Trophoblast cell (in vitro differentiated cells and primary cell): ENCODE results near the gene TDRD6. TPM values are rescaled to one million over a fixed set of nuclear protein-coding genes. Genes with fewer than 3 reads are reported as not detected.

Source experiments
- DNase-seq, 2 donors: peaks; one replicate each; pipeline ENCODE4 v3.0.0-alpha.2; 2016
- H2AFZ ChIP-seq: 2 replicates; pipeline ENCODE4 v1.6.1; 2013; ENCODE audit warnings: low read length, moderate library complexity, mild to moderate bottlenecking; ENCODE audit not compliant: insufficient read depth, poor library complexity
- H2AK5ac ChIP-seq: 2 replicates; pipeline ENCODE4 v1.6.1; 2013; ENCODE audit warnings: mild to moderate bottlenecking, low read length
- H2BK120ac ChIP-seq: 2 replicates; pipeline ENCODE4 v1.6.1; 2013; ENCODE audit warnings: low read length, mild to moderate bottlenecking, moderate library complexity; ENCODE audit not compliant: insufficient read depth, poor library complexity
- H2BK12ac ChIP-seq: 2 replicates; pipeline ENCODE4 v1.6.1; 2013; ENCODE audit warnings: mild to moderate bottlenecking, low read length, moderate library complexity
- H2BK5ac ChIP-seq: 2 replicates; pipeline ENCODE4 v1.6.1; 2013; ENCODE audit warnings: low read length, low read depth, moderate library complexity, mild to moderate bottlenecking; ENCODE audit not compliant: poor library complexity
- H3K14ac ChIP-seq: 2 replicates; pipeline ENCODE4 v1.6.1; 2013; ENCODE audit warnings: mild to moderate bottlenecking, low read length
- H3K18ac ChIP-seq: 2 replicates; pipeline ENCODE4 v1.6.1; 2013; ENCODE audit warnings: mild to moderate bottlenecking, low read length
- H3K23ac ChIP-seq: 2 replicates; pipeline ENCODE4 v1.6.1; 2013; ENCODE audit warnings: low read length
- H3K27ac ChIP-seq: 2 replicates; pipeline ENCODE4 v1.5.1; 2013; ENCODE audit warnings: low read depth, mild to moderate bottlenecking, inconsistent platforms, low read length, moderate library complexity
- H3K27me3 ChIP-seq: 2 replicates; pipeline ENCODE4 v1.6.1; 2013; ENCODE audit warnings: inconsistent platforms, mild to moderate bottlenecking, low read length, moderate library complexity; ENCODE audit not compliant: insufficient read depth
- H3K36me3 ChIP-seq, 2 experiments: 1 replicate in 1 of 2; 2 replicates in 1 of 2; pipeline ENCODE4 v1.6.1; 2013; ENCODE audit warnings: low read length in 2 of 2, mild to moderate bottlenecking in 2 of 2, moderate library complexity in 1 of 2; ENCODE audit not compliant: insufficient read depth in 2 of 2, control insufficient read depth in 1 of 2
- H3K4ac ChIP-seq: 2 replicates; pipeline ENCODE4 v1.6.1; 2013; ENCODE audit warnings: low read depth, mild to moderate bottlenecking, low read length, moderate library complexity
- H3K4me1 ChIP-seq, 2 experiments: 1 replicate in 1 of 2; 2 replicates in 1 of 2; pipeline ENCODE4 v1.6.1; 2013; ENCODE audit warnings: low read length in 2 of 2, mild to moderate bottlenecking in 2 of 2, moderate library complexity in 1 of 2; ENCODE audit not compliant: insufficient read depth in 2 of 2, control insufficient read depth in 1 of 2
- H3K4me2 ChIP-seq: 2 replicates; pipeline ENCODE4 v1.6.1; 2013; ENCODE audit warnings: inconsistent platforms, mild to moderate bottlenecking, low read length, moderate library complexity
- H3K4me3 ChIP-seq: 2 replicates; pipeline ENCODE4 v1.5.1; 2013; ENCODE audit warnings: mild to moderate bottlenecking, low read depth, low read length, inconsistent platforms
- H3K79me1 ChIP-seq: one replicate; pipeline ENCODE4 v1.6.1; 2013; ENCODE audit warnings: low read length
- H3K79me2 ChIP-seq: 2 replicates; pipeline ENCODE4 v1.6.1; 2013; ENCODE audit warnings: low read length, mild to moderate bottlenecking; ENCODE audit not compliant: control insufficient read depth, insufficient read depth, poor library complexity
- H3K9ac ChIP-seq: 2 replicates; pipeline ENCODE4 v1.6.1; 2013; ENCODE audit warnings: mild to moderate bottlenecking, low read length
- H3K9me3 ChIP-seq: 2 replicates; pipeline ENCODE4 v1.6.1; 2013; ENCODE audit warnings: low read depth, mild to moderate bottlenecking, control low read depth, inconsistent platforms, low read length; ENCODE audit not compliant: insufficient read depth
- H4K12ac ChIP-seq: 2 replicates; pipeline ENCODE4 v1.6.1; 2013; ENCODE audit warnings: low read depth, mild to moderate bottlenecking, low read length, moderate library complexity
- H4K8ac ChIP-seq: 2 replicates; pipeline ENCODE4 v1.6.1; 2013; ENCODE audit warnings: low read depth, mild to moderate bottlenecking, low read length, moderate library complexity
- H4K91ac ChIP-seq: one replicate; pipeline ENCODE4 v1.6.1; 2013; ENCODE audit warnings: low read depth, mild to moderate bottlenecking, low read length, moderate library complexity
- WGBS: extraction: QIAGEN DNeasy Blood & Tissue Kit; methylation state at CpG from one replicate; pipeline ENCODE4 v1.1.7; 2013; ENCODE audit warnings: missing lambda C conversion rate; ENCODE audit not compliant: insufficient read length, insufficient coverage; ENCODE audit errors: extremely low coverage; 5-methylcytosine and 5-hydroxymethylcytosine counted together
- polyA plus RNA-seq: library from polyadenylated mRNA; stranded (reverse); fragments of 200-250 nt; gene quantifications from 2 replicates; pipeline ENCODE4 v1.2.3, GENCODE V29; 2013

The TDRD6 gene, protein sequence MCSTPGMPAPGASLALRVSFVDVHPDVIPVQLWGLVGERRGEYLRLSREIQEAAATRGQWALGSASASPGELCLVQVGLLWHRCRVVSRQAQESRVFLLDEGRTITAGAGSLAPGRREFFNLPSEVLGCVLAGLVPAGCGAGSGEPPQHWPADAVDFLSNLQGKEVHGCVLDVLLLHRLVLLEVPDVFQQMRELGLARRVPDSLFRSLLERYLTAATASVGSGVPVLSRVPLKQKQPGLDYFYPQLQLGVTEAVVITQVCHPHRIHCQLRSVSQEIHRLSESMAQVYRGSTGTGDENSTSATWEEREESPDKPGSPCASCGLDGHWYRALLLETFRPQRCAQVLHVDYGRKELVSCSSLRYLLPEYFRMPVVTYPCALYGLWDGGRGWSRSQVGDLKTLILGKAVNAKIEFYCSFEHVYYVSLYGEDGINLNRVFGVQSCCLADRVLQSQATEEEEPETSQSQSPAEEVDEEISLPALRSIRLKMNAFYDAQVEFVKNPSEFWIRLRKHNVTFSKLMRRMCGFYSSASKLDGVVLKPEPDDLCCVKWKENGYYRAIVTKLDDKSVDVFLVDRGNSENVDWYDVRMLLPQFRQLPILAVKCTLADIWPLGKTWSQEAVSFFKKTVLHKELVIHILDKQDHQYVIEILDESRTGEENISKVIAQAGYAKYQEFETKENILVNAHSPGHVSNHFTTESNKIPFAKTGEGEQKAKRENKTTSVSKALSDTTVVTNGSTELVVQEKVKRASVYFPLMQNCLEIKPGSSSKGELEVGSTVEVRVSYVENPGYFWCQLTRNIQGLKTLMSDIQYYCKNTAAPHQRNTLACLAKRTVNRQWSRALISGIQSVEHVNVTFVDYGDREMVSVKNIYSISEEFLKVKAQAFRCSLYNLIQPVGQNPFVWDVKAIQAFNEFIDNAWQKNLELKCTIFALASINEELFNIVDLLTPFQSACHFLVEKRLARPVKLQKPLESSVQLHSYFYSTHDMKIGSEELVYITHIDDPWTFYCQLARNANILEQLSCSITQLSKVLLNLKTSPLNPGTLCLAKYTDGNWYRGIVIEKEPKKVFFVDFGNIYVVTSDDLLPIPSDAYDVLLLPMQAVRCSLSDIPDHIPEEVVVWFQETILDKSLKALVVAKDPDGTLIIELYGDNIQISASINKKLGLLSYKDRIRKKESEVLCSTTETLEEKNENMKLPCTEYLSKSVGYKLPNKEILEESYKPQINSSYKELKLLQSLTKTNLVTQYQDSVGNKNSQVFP (N-terminal part only)
- polyA plus RNA-seq, result 0.01 TPM in 1 of 2 replicates, not detected in the other

DNA sequence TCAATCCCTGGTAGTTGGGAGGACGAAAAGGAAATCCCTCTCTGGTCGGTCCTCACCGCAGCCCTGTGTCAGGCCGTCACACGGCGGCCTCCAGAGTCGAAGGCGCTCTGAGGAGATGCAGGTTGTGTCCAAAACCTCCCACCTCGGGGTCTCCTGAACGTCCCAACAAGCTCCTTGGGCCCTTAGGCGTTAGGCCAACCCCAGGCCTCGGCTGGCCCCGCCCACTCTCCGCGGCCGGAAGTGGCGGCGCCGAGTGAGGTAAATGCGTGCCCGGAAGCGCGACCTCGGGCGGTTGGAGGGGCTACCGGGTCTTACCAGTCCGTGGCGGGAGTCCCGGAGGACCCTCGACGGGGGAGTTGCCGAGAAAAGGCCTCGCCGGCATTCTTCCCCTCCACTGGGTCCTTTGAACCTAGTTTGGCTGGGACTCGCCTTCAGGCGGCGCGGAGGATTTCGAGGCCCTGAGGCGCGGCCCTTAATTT lies at the start of gene TDRD6:
Gene TDRD6, plus strand, starts transcription at position 267 of the 479 bp plus-strand sequence. CDS start 244 bp downstream, outside the sequence.
- H3K36me3 ChIP-seq, result no peaks in the 10 kb centered on the region
- H3K23ac ChIP-seq, result no peak within 1 kb of the TSS
- H3K9ac ChIP-seq, result no peak within 1 kb of the TSS
- no peak within 1 kb of the TSS for H2BK120ac ChIP-seq
- H4K91ac ChIP-seq, result no peak within 1 kb of the TSS
- WGBS, result no CpG with 5 or more reads among the region's 41 CpGs
- no peaks in the 10 kb centered on the region for H3K4me1 ChIP-seq
- no peaks in the 10 kb centered on the region for H3K79me2 ChIP-seq
- no peak within 1 kb of the TSS for H3K4ac ChIP-seq
- no peak within 1 kb of the TSS for H3K4me3 ChIP-seq
- no peak within 1 kb of the TSS for H3K18ac ChIP-seq
- no peak within 1 kb of the TSS for H4K12ac ChIP-seq
- no peak for DNase-seq
- H3K27ac ChIP-seq, result no peak within 1 kb of the TSS
- H3K14ac ChIP-seq, result no peak within 1 kb of the TSS
- no peaks in the 10 kb centered on the region for H3K9me3 ChIP-seq
- H2AK5ac ChIP-seq, result no peak within 1 kb of the TSS
- H2BK5ac ChIP-seq, result no peak within 1 kb of the TSS
- no peak within 1 kb of the TSS for H3K4me2 ChIP-seq
- no peak within 1 kb of the TSS for H4K8ac ChIP-seq
- H2BK12ac ChIP-seq, result no peak within 1 kb of the TSS
- no peak within 1 kb of the TSS for H2AFZ ChIP-seq
- H3K27me3 ChIP-seq, result no peaks in the 10 kb centered on the region
- H3K79me1 ChIP-seq, result no peaks in the 10 kb centered on the region

DNA sequence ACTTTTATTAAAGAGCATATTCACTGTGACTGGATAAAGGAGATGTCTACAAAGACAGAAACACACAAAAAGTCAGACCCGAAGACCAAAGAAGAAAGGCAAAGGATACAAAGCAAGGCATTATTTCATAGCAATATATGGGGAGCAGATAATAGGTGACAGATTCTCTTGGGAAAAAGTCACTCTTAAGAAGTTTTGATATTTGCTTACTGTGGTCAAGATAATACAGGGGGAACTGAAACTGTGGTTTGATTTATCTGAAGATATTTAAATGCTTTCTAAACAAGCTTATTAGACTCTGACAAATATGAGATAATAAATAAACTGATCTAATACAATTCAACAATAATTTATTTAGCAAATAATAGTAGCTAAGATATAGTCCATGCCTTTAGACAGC lies 49.8 kb upstream of the TDRD6 start:
- Histone ChIP-seq H3K36me3 (no peaks in the 10 kb centered on the region), H3K27me3 (no peaks in the 10 kb centered on the region), H4K8ac (no peak overlapping the region), H4K12ac (no peak overlapping the region), H3K9me3 (no peaks in the 10 kb centered on the region), H3K14ac (no peak overlapping the region), H3K79me2 (no peaks in the 10 kb centered on the region), H3K4me1 (peaks cover 0 to 2% of the 10 kb centered on the region in 2 experiments), H3K18ac (no peak overlapping the region), H3K79me1 (no peaks in the 10 kb centered on the region), H3K9ac (no peak overlapping the region), H2BK120ac (no peak overlapping the region), H3K27ac (no peak overlapping the region), H3K4me3 (no peak overlapping the region), H3K4ac (no peak overlapping the region), H2BK12ac (no peak overlapping the region), H2BK5ac (no peak overlapping the region), H3K4me2 (no peak overlapping the region), H3K23ac (no peak overlapping the region), H4K91ac (no peak overlapping the region), H2AK5ac (no peak overlapping the region), H2AFZ (no peak overlapping the region)
- no peak for DNase-seq
- WGBS, result no CpG with 5 or more reads among the region's 1 CpG

DNA sequence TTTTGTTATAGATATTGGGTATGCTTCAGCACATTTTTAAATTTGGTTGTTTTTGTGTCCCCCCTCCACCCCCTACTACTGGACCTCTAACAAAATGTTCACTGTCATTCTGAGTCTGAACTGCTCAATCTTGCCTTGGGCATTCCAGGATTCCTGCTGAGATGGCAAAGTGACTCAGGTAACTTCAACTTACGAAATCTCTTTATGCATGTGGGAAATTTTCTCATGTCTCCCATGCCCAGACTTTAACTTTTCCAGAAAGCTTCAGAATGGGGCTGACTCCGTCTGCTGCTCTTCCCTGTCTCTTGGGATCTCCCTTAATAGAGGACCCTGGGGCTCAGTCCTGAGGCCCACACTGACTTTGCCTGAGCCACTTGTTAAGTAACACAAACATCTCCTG lies 49.0 kb upstream of the TDRD6 start:
- DNase-seq, result peak; percentile 84 to 95

More for the DNA sequence above, 49.0 kb upstream of the TDRD6 start:
- no peak overlapping the region for H4K91ac ChIP-seq
- H3K9ac ChIP-seq, result no peak overlapping the region
- peak overlapping the region; percentile 30 for H3K4me2 ChIP-seq
- H2BK12ac ChIP-seq, result no peak overlapping the region
- H3K27ac ChIP-seq, result no peak overlapping the region
- no peak overlapping the region for H2BK120ac ChIP-seq
- no peak overlapping the region for H4K8ac ChIP-seq
- peaks cover 0 to 2% of the 10 kb centered on the region in 2 experiments for H3K4me1 ChIP-seq
- H2AK5ac ChIP-seq, result no peak overlapping the region
- no peak overlapping the region for H4K12ac ChIP-seq
- no peak overlapping the region for H3K14ac ChIP-seq
- no peak overlapping the region for H3K4ac ChIP-seq
- H3K9me3 ChIP-seq, result no peaks in the 10 kb centered on the region
- no peak overlapping the region for H3K4me3 ChIP-seq
- no peaks in the 10 kb centered on the region for H3K79me1 ChIP-seq
- no peak overlapping the region for H3K18ac ChIP-seq
- H3K79me2 ChIP-seq, result no peaks in the 10 kb centered on the region
- WGBS, result no CpG with 5 or more reads among the region's 2 CpGs
- H2AFZ ChIP-seq, result no peak overlapping the region
- no peaks in the 10 kb centered on the region for H3K27me3 ChIP-seq
- no peak overlapping the region for H2BK5ac ChIP-seq
- H3K23ac ChIP-seq, result no peak overlapping the region
- no peaks in the 10 kb centered on the region for H3K36me3 ChIP-seq
